Left ventricle myocardium inferior (tissue), 1 donor: Measurements from ENCODE around the gene PRCD. TPM values are rescaled to one million over a fixed set of nuclear protein-coding genes. Genes with fewer than 3 reads are reported as not detected.

ENCODE experiments used
- DNase-seq: peaks from one replicate; pipeline ENCODE4 v3.0.0-alpha.2; 2020
- H3K27ac ChIP-seq: fragments of 200-600 bp; replicated peaks from 2 replicates; pipeline ENCODE4 v1.8.0; 2021
- H3K27me3 ChIP-seq: fragments of 200-600 bp; 2 replicates; pipeline ENCODE4 v1.8.0; 2021; ENCODE audit warnings: low read depth
- H3K36me3 ChIP-seq: fragments of 200-600 bp; 2 replicates; pipeline ENCODE4 v1.8.0; 2021
- H3K4me1 ChIP-seq: fragments of 200-600 bp; 2 replicates; pipeline ENCODE4 v1.8.0; 2021
- H3K4me3 ChIP-seq: fragments of 200-600 bp; 2 replicates; pipeline ENCODE4 v1.8.0; 2021; ENCODE audit warnings: mild to moderate bottlenecking, moderate library complexity
- H3K9me3 ChIP-seq: fragments of 200-600 bp; replicated peaks from 2 replicates; pipeline ENCODE4 v1.8.0; 2021
- intact Hi-C: fragments of 100-400 bp; cut with micrococcal nuclease; formaldehyde crosslinking; loops from one replicate; pipeline ENCODE4 v1.11.0; 2022
- total RNA-seq: library from RNA; stranded (reverse); fragmentation: NEBNext Ultra II Directional; extraction: Animal tissue kit (Norgen Biotek cat#: 25700); gene quantifications from one replicate; pipeline ENCODE4 v1.2.1, GENCODE V29; 2021
- TF ChIP-seq, protein P1 (sequence below): fragments of 200-600 bp; IDR thresholded peaks from 2 replicates; pipeline ENCODE4 v1.8.0; 2021; ENCODE audit warnings: antibody characterized with exemption, mild to moderate bottlenecking, borderline replicate concordance
- donor health status: DM: no; HTN: yes; CAD: no; lungs with severe emphysema.

Gene PRCD
- total RNA-seq, 1 donor from 2014 or later: 3.9 TPM

DNA sequence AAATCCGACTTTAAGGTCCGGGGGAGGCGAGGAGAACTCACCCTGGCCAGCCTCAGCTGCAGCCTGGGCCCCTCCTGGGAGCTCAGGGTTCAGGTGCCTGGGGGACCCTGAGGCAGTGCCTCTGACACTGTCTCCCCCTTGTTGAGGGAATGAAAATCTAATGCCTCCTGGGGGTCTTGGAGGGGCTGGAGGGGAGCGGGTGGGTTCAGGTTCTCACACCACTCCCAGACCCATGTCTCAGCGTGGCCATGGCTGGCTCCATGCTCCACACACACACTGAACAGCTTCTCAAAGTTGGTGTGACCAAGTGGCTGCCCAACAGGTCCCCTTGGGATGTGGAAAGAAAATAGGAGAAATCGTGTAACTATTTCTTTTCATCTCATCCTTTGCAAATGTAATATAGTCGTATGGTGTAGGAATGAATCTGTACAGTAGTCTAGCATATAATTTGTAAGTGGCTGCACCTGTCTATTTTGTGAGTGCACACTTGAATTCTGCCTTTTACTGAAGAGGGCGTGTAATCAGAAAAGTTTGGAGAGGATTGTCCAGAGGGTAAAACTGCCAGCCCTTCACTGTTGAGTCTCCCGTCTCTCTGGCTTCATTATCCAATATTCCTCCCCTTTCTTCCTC is 788 bp upstream of the PRCD start:
- peak; percentile 9 for DNase-seq
- intact Hi-C loops: no loop called here
- H3K4me1 ChIP-seq: peaks cover 91% of the 10 kb centered on the region
- peak overlapping the region; percentile 73 for H3K4me3 ChIP-seq
- H3K9me3 ChIP-seq: no peaks in the 10 kb centered on the region
- TF ChIP-seq, protein P1, sequence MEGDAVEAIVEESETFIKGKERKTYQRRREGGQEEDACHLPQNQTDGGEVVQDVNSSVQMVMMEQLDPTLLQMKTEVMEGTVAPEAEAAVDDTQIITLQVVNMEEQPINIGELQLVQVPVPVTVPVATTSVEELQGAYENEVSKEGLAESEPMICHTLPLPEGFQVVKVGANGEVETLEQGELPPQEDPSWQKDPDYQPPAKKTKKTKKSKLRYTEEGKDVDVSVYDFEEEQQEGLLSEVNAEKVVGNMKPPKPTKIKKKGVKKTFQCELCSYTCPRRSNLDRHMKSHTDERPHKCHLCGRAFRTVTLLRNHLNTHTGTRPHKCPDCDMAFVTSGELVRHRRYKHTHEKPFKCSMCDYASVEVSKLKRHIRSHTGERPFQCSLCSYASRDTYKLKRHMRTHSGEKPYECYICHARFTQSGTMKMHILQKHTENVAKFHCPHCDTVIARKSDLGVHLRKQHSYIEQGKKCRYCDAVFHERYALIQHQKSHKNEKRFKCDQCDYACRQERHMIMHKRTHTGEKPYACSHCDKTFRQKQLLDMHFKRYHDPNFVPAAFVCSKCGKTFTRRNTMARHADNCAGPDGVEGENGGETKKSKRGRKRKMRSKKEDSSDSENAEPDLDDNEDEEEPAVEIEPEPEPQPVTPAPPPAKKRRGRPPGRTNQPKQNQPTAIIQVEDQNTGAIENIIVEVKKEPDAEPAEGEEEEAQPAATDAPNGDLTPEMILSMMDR: no peak
- peak overlapping the region; percentile 93 for H3K27ac ChIP-seq
- peaks cover 18% of the 10 kb centered on the region for H3K27me3 ChIP-seq
- H3K36me3 ChIP-seq: no peaks in the 10 kb centered on the region

DNA sequence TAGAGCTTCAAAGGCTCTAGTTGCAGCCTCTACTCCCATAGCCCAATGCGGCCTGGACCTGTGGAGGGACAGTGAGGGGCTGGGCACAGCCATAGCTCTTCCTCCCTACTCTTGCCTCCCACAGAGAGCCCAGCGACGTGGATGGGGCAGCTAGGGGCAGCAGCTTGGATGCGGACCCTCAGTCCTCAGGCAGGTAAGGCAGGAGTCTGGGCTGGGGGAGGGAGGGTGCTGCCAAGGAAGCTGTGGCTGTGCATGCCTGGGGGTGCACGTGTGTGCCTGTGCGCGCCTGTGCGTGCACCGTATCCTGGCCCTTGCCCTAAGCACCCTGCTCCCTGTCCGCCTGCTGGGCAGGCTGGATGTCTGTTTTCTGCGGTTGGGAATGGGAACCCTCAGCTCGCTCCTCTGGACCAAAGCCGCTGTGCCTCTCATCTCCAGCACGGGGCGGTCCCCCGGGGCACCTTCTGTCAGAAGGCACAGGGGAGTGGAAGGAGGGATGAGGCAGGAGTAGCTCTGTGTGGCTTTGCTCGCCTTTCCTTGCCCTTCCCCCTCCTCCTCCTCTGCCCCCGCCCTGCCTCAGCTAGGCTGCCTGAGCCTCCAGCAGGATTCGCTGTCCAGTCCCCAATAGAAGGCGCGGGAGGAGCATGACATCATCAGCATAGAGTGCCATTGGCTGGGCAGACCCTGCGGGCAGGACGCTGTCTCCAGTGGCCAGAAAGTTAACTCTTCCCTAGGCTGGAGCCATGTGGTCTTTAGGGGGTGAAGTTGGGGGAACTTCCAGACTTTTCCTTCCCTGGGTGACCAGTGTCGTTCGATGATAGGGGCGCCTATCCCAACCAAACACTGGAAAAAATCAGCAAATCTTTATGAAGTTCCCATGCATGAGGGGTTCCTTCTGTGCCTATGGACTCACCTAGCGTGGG is 797 bp downstream of the PRCD start:
- TF ChIP-seq, protein P1: peak; percentile 49
- intact Hi-C loops: no loop called here
- Histone ChIP-seq H3K4me1 (peaks cover 92% of the 10 kb centered on the region), H3K36me3 (no peaks in the 10 kb centered on the region), H3K4me3 (peak overlapping the region; percentile 64), H3K27me3 (peaks cover 18% of the 10 kb centered on the region), H3K9me3 (no peaks in the 10 kb centered on the region), H3K27ac (peak overlapping the region; percentile 89)
- peak; percentile 93 for DNase-seq

DNA sequence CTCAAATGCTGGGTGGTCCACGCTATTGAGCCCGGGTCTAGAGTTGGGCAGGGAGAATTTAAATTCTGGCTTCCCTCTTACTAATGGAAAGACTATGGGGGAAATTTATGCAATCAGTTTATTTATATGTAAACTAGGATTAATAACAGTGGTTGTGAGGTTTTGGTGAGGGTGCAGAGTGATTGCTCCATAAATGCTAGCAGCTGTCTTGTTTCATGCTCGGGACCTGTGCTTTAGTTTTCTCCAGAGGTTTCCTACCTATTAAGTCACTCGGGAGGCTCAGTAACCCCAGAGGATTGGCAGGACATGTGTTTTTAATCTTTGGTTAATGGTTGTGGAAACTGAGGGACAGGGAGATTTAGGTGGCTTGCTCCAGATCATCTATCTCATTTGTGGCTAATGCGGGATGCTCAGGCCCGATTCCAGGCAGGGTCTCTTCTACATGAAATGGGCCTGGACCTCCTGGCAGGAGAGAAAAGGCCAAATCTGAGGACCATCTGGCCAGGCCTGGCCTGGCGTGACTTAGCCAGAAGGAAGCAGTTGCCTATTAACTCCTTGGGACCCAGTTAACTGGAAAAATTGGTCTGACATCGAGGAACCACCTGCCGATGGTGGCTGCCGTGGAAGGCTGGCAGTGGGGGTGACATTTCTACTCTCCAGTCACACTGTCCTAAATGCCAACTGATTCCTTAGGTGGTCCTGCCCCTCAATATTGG is 2.1 kb downstream of the PRCD start:
- Histone ChIP-seq H3K4me1 (peaks cover 95% of the 10 kb centered on the region), H3K9me3 (no peaks in the 10 kb centered on the region), H3K36me3 (no peaks in the 10 kb centered on the region), H3K27ac (no peak overlapping the region), H3K27me3 (peaks cover 16% of the 10 kb centered on the region), H3K4me3 (no peak overlapping the region)
- DNase-seq: peak; percentile 5
- intact Hi-C loops: no loop called here
- TF ChIP-seq, protein P1: no peak

DNA sequence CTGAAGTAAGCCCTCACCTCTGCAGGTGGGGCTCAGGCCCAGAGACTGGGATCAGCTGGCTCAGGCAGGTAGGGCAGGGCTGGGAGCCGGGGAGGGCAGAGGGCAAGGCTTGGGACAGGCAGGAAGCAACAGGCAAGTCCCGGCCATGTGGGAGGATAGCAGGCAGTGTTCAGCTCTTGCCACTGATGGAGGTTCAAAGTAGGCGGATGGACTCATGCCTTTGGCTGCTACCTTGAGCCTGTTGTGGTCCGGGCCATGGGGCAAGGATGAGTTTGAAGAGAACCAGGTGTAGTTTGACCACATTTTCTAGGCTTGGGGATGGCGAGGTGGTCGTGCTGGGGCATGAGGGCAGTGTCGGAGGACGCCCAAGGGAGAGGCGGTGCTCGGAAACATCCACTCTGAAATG is 2.7 kb downstream of the PRCD start:
- TF ChIP-seq, protein P1: no peak
- Histone ChIP-seq H3K36me3 (no peaks in the 10 kb centered on the region), H3K27me3 (peaks cover 12% of the 10 kb centered on the region), H3K4me3 (no peak overlapping the region), H3K9me3 (no peaks in the 10 kb centered on the region), H3K4me1 (peaks cover 95% of the 10 kb centered on the region), H3K27ac (peak overlapping the region; percentile 94)
- intact Hi-C loops: no loop called here
- DNase-seq: peak; percentile 9

DNA sequence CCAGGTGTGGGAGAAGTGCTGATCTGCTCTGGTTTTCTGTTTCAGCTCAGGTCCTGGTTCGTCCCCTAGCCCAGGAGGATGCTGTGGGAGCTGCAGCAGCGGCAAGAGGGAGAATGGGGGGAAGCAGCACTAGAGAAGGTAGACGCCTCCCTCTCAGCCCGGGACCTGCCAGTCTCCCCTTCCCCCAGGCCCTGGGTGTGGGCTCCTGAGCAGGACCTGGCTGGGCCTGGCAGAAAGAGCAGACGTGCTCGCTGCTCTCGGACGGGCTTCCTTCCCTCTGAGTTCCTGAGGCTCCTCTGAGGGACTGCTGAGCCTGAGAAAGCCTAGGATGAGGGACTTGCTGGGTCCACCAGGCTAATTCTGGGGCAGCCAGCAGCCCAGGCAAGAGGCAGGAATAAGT is 3.1 kb downstream of the PRCD start:
- TF ChIP-seq, protein P1: no peak
- peak; percentile 6 for DNase-seq
- no peaks in the 10 kb centered on the region for H3K36me3 ChIP-seq
- peaks cover 93% of the 10 kb centered on the region for H3K4me1 ChIP-seq
- peak overlapping the region; percentile 94 for H3K27ac ChIP-seq
- no peak overlapping the region for H3K4me3 ChIP-seq
- no peaks in the 10 kb centered on the region for H3K9me3 ChIP-seq
- intact Hi-C loops: no loop called here
- H3K27me3 ChIP-seq: peaks cover 8% of the 10 kb centered on the region
